Activated CD4-positive, alpha-beta T cell treated with anti-CD3 and anti-CD28 coated beads, Interleukin-2, amount 50 U/mL, for 48 hours (primary cell): ENCODE results near the gene NAA80.
"Not testable (repeated sequence)": the region's sequence is repeated elsewhere in the genome, so short reads cannot be mapped to it uniquely, and the experiment has no call there.

Experiments
- DNase-seq, 2 experiments: peaks; one replicate each; pipeline ENCODE4 v3.0.0-alpha.2; 2020

Gene NAA80

DNA sequence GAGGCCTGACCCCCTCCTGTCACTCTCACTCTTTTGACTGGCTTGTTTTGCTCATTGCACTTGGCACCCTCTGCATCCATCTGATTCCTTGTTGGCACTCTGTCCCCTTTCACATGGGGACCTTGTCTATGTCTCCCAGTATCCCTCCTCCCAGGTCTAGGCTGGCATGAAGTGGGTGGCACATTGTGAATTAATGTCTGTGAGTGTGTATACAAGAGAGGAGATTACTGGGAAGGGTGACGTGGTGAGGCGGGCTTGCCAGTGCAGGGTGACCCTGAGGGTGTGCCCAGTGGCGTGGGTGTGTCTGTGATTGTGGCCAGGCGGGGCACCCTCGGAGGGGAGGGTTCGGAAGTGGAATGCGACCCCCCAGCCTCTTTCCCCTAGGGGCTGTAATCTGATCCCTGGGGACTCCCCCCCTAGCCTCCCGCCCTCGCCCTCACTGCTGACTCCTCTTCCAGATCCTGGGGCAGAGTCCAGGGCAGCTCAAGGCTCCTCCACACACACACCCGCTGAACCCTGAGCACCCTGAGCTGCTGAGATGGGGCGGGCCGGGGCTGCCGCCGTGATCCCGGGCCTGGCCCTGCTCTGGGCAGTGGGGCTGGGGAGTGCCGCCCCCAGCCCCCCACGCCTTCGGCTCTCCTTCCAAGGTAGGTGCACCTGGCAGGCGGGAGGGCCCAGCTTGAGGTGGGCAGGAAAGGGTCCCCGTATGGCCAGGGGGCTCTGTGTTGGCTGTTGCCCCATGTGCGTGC, 30.3 kb downstream of the NAA80 start, which contains the start of gene SEMA3B:
SEMA3B (plus strand) TSS at position 445 of the 749 bp plus-strand sequence; CDS start at position 539, 94 bp downstream.
- no peak for DNase-seq

- no peak for DNase-seq
These were observed 30.9 kb downstream of the NAA80 start for GRCh38 chr3:50268276-50268675.

DNA sequence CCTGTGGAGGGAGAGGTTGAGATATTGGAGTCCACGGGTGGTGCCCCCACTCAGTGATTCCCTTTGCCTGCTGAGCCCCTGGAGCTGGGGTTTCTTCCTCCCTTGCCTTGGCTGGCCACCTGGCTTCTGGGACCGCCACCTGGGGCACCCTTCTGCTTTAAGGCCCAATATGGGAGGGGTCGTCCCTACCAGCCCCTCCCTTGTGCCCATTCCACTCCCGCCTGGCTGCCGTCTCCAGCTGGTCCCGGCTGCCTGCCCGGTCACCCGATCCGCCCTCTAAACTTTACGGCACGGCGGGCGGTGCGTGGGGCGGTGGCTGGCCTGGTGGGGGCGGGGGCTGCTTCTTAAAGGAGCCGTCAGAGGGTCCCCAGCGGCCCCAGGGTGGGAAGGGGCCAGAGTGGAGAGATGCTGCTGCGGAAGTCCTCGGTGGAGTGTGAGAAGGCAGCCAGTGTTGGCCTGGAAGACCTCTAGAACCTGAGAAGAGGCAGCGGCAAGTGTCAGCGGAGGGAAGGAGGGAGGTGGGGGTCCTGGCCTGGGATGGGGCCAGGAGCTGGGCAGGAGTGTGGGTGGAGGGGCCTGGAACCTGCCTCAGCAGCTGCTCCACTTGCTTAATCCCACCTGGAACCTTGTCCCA, 31.8 kb downstream of the NAA80 start:
- no peak for DNase-seq

- no peak for DNase-seq
These were observed 32.4 kb downstream of the NAA80 start for GRCh38 chr3:50266836-50267235.

GRCh38 chr3:50266017-50266416, 33.2 kb downstream of the NAA80 start:
- no peak for DNase-seq

DNA sequence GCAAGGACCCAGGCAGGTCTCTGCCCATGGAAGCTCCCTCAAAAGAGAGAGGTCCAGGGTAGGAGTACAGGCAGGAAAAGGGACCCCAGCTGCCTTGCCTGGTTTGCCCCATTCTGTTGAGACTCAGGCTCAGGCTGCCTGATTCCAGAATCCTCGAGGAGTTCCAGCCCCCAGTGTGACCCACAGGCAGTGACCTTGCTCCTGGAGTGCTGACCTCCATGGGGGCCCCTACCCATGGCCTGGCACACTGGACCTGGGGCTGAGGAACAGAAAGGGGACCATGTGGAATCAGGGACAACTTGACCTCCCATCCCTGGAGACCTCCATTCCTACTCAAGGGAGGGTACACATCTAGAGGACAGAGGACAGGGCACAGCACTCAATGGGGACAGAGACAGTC, 33.6 kb downstream of the NAA80 start:
- DNase-seq: no peak

DNA sequence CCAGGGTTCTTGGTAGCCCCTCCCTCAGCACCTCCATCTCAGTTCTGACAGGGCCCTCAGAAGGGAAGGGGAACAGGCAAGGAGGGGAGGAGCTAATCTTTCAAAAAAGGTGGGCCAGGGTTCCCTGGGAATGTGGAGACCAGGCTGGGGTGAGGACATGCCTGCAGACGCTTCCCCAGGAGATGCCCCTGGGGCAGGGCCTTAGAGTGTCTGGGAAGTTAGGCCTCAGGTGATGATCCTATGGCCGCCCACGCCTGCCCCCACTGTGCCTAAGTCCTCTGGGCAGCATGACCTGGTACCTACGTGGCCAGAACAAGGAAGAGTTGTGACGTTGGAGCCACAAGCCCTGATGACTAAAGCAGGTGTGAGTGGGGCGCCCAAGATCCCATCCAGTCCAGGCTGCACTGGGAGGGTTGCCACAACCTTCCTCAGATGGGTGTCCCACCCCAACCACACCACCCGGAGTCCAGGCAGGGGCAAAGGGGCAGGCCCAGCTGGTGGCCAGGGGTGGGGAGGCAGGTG, 34.2 kb downstream of the NAA80 start:
- DNase-seq: no peak

GRCh38 chr3:50264383-50264963, 34.7 kb downstream of the NAA80 start:
- DNase-seq: no peak

GRCh38 chr3:50263478-50264382, 35.5 kb downstream of the NAA80 start:
- DNase-seq: no peak

DNA sequence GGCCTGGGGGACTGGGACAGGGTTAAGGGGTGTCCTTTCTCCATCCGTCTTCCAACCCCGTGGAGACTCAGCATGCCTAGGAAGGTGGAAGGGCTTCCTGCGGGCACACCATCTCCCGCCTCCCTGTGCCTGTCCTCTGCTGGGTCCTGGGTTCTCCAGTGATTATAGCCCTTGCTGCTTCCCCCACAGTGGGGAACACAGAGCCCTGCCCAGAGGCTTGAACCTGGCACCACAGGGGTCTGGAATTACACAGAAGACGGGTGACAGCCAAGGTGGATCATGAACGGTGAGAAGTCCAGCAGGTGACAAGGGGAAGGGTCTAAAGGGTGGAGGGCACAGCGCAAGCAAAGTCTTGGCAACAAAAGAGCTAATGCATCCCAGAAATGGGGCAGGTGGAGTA, 36.4 kb downstream of the NAA80 start:
- no peak for DNase-seq

GRCh38 chr3:50262200-50262599, 37.0 kb downstream of the NAA80 start:
- DNase-seq: not testable (repeated sequence)

GRCh38 chr3:50261505-50261904, 37.7 kb downstream of the NAA80 start:
- no peak for DNase-seq

GRCh38 chr3:50260942-50261441, 38.2 kb downstream of the NAA80 start:
- no peak for DNase-seq

GRCh38 chr3:50260027-50260941, 38.9 kb downstream of the NAA80 start:
- DNase-seq: peak; percentile 84 to 86

GRCh38 chr3:50259432-50260026, 39.7 kb downstream of the NAA80 start:
- no peak for DNase-seq

DNA sequence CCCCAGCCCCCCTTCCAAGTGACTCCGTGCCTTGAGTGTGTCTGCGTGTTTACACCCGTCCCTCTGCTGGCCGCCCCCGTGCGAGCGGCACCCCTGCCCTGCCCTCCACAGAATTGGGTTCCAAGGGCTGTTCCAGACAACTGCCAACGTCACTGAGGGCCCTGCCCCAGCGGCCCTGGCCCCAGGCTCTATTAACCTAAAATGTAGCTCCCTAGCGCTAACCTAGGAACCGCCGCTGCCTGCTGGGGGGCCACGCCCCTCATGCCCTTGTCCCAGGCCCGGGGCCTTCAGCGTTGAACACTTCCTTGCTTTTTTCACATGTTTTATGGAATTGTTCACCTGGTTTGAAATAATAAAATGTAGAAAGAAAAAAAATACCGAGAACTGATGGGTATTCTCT, 40.2 kb downstream of the NAA80 start:
- DNase-seq: no peak

- DNase-seq: no peak
These were observed 41.0 kb downstream of the NAA80 start for GRCh38 chr3:50258029-50258680.

DNA sequence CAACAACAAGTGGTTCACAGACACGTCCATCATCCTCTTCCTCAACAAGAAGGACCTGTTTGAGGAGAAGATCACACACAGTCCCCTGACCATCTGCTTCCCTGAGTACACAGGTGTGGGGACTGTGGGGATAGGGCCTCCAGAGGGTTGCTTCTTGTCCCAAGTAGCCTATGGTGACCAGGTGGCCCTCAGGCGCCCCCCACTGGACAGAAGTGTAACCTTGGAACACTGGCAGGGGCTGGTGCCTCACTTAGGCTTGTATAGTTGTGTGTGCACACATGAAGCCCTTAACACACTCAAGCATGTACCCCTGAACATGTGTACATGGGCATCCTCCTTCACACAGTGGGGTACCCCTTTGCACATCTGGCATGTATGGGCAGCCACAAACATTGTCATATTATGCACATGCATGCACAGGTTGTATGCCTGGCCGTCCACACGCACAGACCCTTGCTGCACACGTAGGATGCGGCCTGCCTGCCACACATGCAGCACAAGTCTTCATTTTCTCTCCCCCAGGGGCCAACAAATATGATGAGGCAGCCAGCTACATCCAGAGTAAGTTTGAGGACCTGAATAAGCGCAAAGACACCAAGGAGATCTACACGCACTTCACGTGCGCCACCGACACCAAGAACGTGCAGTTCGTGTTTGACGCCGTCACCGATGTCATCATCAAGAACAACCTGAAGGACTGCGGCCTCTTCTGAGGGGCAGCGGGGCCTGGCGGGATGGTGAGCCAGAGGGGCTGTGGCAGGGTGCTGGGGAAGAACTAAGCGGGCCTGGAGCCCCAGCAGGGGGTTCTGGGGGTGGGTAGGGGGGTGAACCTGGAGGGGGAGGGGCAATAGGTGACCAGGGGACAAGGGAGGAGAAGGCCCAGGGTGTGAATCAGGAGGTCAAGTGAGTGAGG, 42.0 kb downstream of the NAA80 start:
- peak; percentile 61 to 73 for DNase-seq

DNA sequence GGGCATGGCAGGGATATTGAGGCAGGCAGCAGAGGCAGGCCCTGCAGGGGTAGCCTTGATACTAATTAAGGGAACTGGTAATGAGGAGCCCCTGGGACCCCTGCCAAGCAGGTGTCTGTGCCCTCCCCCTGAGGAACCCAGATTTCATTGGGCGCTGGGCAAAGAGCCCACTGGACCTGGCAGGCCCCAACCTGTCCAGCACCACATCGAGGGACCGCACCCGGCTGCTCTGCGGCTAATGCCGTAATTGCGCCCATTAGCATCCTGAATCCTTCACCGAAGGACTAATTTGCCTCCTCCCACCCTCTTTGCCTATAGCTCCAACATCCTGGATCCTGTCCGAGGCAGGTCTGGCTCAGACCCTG, 44.0 kb downstream of the NAA80 start:
- no peak for DNase-seq
